Endodermal cell (in vitro differentiated cells): ENCODE results near the gene MICAL3. TPM values are rescaled to one million over a fixed set of nuclear protein-coding genes. Genes with fewer than 3 reads are reported as not detected.
A peak's percentile ranks its signal among the peaks of the same experiment; 100 is the strongest.
"Not testable (repeated sequence)": the region's sequence is repeated elsewhere in the genome, so short reads cannot be mapped to it uniquely, and the experiment has no call there.

ENCODE experiments used
- DNase-seq: peaks from one replicate; pipeline ENCODE4 v3.0.0-alpha.2; 2017
- H3K27ac ChIP-seq: 2 replicates; pipeline ENCODE4 v1.5.1; 2013; ENCODE audit warnings: mild to moderate bottlenecking, low read depth, low read length, moderate library complexity
- H3K27me3 ChIP-seq: 2 replicates; pipeline ENCODE4 v1.6.1; 2013; ENCODE audit warnings: mild to moderate bottlenecking, low read length, moderate library complexity; ENCODE audit not compliant: insufficient read depth, control insufficient read depth, poor library complexity, severe bottlenecking
- H3K36me3 ChIP-seq: 2 replicates; pipeline ENCODE4 v1.7.0; 2013; ENCODE audit warnings: mild to moderate bottlenecking, low read length, moderate library complexity; ENCODE audit not compliant: control insufficient read depth, insufficient read depth
- H3K4me1 ChIP-seq: one replicate; pipeline ENCODE4 v1.7.0; 2013; ENCODE audit warnings: low read length; ENCODE audit not compliant: control insufficient read depth, insufficient read depth
- H3K4me3 ChIP-seq: 2 replicates; pipeline ENCODE4 v1.5.1; 2013; ENCODE audit warnings: mild to moderate bottlenecking, low read length, moderate library complexity
- H3K9ac ChIP-seq: 2 replicates; pipeline ENCODE4 v1.6.1; 2013; ENCODE audit warnings: mild to moderate bottlenecking, low read length, moderate library complexity; ENCODE audit not compliant: poor library complexity, severe bottlenecking; ENCODE audit errors: extremely low read depth
- H3K9me3 ChIP-seq: 2 replicates; pipeline ENCODE4 v1.6.1; 2013; ENCODE audit warnings: mild to moderate bottlenecking, low read length, moderate library complexity; ENCODE audit not compliant: control insufficient read depth
- H3K27ac Mint-ChIP-seq: 2 replicates; pipeline ENCODE4 v1.8.0; 2020; ENCODE audit warnings: mixed read lengths
- H3K27me3 Mint-ChIP-seq: 2 replicates; pipeline ENCODE4 v1.8.0; 2021; ENCODE audit warnings: mild to moderate bottlenecking, mixed read lengths; ENCODE audit not compliant: insufficient read depth
- H3K36me3 Mint-ChIP-seq: 2 replicates; pipeline ENCODE4 v1.8.0; 2020; ENCODE audit warnings: low read depth, mixed read lengths
- H3K4me1 Mint-ChIP-seq: 2 replicates; pipeline ENCODE4 v1.8.0; 2020; ENCODE audit warnings: mixed read lengths
- H3K4me3 Mint-ChIP-seq: 2 replicates; pipeline ENCODE4 v1.8.0; 2020; ENCODE audit warnings: mild to moderate bottlenecking, moderate library complexity, mixed read lengths
- H3K9me3 Mint-ChIP-seq: 2 replicates; pipeline ENCODE4 v1.8.0; 2020; ENCODE audit warnings: mild to moderate bottlenecking, mixed read lengths
- CTCF ChIP-seq: fragments of 200-600 bp; sonication (generic); conservative IDR thresholded peaks from 2 replicates; pipeline ENCODE4 v1.5.0; 2021; ENCODE audit warnings: antibody characterized with exemption, mild to moderate bottlenecking
- WGBS, 2 experiments: methylation state at CpG; one replicate each; pipeline versions ENCODE4 v1.1.5 to v1.1.7; 2013; ENCODE audit warnings: missing lambda C conversion rate in 2 of 2, mixed read lengths in 1 of 2; ENCODE audit not compliant: insufficient coverage in 1 of 2, insufficient read length in 1 of 2; 5-methylcytosine and 5-hydroxymethylcytosine counted together
- total RNA-seq, 2 donors: library from RNA; stranded (reverse); fragmentation: NEBNext Ultra II Directional in 1 of 2; extraction: Animal tissue kit (Norgen Biotek cat#: 25700) in 1 of 2; gene quantifications; 2 replicates in 1 of 2; 3 replicates in 1 of 2; pipeline ENCODE4 v1.2.1, GENCODE V29; 2021

Gene MICAL3
- total RNA-seq, 2 donors from 2014 or later: 42.8 to 48.1 TPM

GRCh38 chr22:17988800-17989513 is 35.4 kb downstream of the MICAL3 start:
- Mint-ChIP-seq H3K4me3 (no peak overlapping the region), H3K4me1 (peaks cover 17% of the 10 kb centered on the region), H3K9me3 (no peaks in the 10 kb centered on the region), H3K36me3 (no peaks in the 10 kb centered on the region), H3K27ac (peak overlapping the region; percentile 14), H3K27me3 (no peaks in the 10 kb centered on the region)
- no peak overlapping the region for H3K27ac ChIP-seq
- 90 to 93% methylated on average over 15 to 16 of the region's 16 CpGs for WGBS, 2 experiments
- no peak overlapping the region for H3K4me3 ChIP-seq
- no peaks in the 10 kb centered on the region for H3K36me3 ChIP-seq
- H3K9me3 ChIP-seq: no peaks in the 10 kb centered on the region
- H3K27me3 ChIP-seq: no peaks in the 10 kb centered on the region
- TF ChIP-seq CTCF: no peak
- no peaks in the 10 kb centered on the region for H3K4me1 ChIP-seq
- DNase-seq: no peak
- H3K9ac ChIP-seq: no peak overlapping the region

- no peak for DNase-seq
- no peak overlapping the region for H3K4me3 ChIP-seq
- Mint-ChIP-seq H3K36me3 (no peaks in the 10 kb centered on the region), H3K27me3 (no peaks in the 10 kb centered on the region), H3K27ac (no peak overlapping the region), H3K9me3 (no peaks in the 10 kb centered on the region), H3K4me3 (no peak overlapping the region), H3K4me1 (peaks cover 25% of the 10 kb centered on the region)
- no peaks in the 10 kb centered on the region for H3K4me1 ChIP-seq
- H3K9me3 ChIP-seq: no peaks in the 10 kb centered on the region
- no peak overlapping the region for H3K27ac ChIP-seq
- WGBS, 2 experiments: 96 to 97% methylated on average over 3 to 5 of the region's 5 CpGs
- no peak overlapping the region for H3K9ac ChIP-seq
- H3K36me3 ChIP-seq: no peaks in the 10 kb centered on the region
- H3K27me3 ChIP-seq: no peaks in the 10 kb centered on the region
- TF ChIP-seq CTCF: no peak
Observed at GRCh38 chr22:17985606-17986005, 38.8 kb downstream of the MICAL3 start.

- H3K36me3 Mint-ChIP-seq, H3K27ac ChIP-seq, H3K36me3 ChIP-seq, DNase-seq, H3K9me3 Mint-ChIP-seq, H3K4me3 Mint-ChIP-seq, H3K27me3 Mint-ChIP-seq, H3K27me3 ChIP-seq, H3K9me3 ChIP-seq, H3K4me1 ChIP-seq, H3K4me3 ChIP-seq, H3K27ac Mint-ChIP-seq, H3K9ac ChIP-seq: not testable (repeated sequence)
- H3K4me1 Mint-ChIP-seq: peaks cover 31% of the 10 kb centered on the region
- 91 to 94% methylated on average over 2 to 11 of the region's 11 CpGs for WGBS, 2 experiments
Observed at GRCh38 chr22:17985071-17985470, 39.3 kb downstream of the MICAL3 start.

GRCh38 chr22:17984114-17984513 is 40.2 kb downstream of the MICAL3 start:
- no peak for DNase-seq
- H3K4me3 ChIP-seq: no peak overlapping the region
- peaks cover 31% of the 10 kb centered on the region for H3K4me1 Mint-ChIP-seq
- H3K9ac ChIP-seq: no peak overlapping the region
- no peaks in the 10 kb centered on the region for H3K36me3 Mint-ChIP-seq
- H3K36me3 ChIP-seq: no peaks in the 10 kb centered on the region
- no peaks in the 10 kb centered on the region for H3K9me3 Mint-ChIP-seq
- no peaks in the 10 kb centered on the region for H3K27me3 ChIP-seq
- H3K4me1 ChIP-seq: no peaks in the 10 kb centered on the region
- no peaks in the 10 kb centered on the region for H3K27me3 Mint-ChIP-seq
- no peak overlapping the region for H3K4me3 Mint-ChIP-seq
- 92% methylated on average over 8 of the region's 8 CpGs for whole genome bisulfite sequencing, 2 experiments
- no peak for TF ChIP-seq CTCF
- no peak overlapping the region for H3K27ac ChIP-seq
- H3K27ac Mint-ChIP-seq: no peak overlapping the region
- H3K9me3 ChIP-seq: no peaks in the 10 kb centered on the region
